Caco-2 (cell line): ENCODE results near the gene MAPT. TPM values are rescaled to one million over a fixed set of nuclear protein-coding genes. Genes with fewer than 3 reads are reported as not detected.

Experiments used
- BruUV-seq: library from RNA; stranded (reverse); fragments of 400-500 nt; replicated peaks from 2 replicates; lab custom pipeline; 2021; lab: Mats Ljungman, UMichigan
- CTCF ChIA-PET: fragments of 300-600 bp; sonication (Branson Sonifier 250); formaldehyde crosslinking; loops from one replicate; lab custom pipeline; 2022; ENCODE audit warnings: antibody characterized with exemption; lab: Charles Lee
- POLR2A ChIA-PET: fragments of 300-600 bp; sonication (Branson Sonifier 250); formaldehyde crosslinking; loops from one replicate; lab custom pipeline; 2022; ENCODE audit warnings: antibody characterized with exemption; lab: Charles Lee
- DNase-seq, 2 experiments: peaks; one replicate each; pipeline versions ENCODE4 v3.0.0 to v3.0.0-alpha.2; 2020 to 2022
- H3K27me3 ChIP-seq: replicated peaks from 2 replicates; pipeline ENCODE4 v1.6.0; 2011; ENCODE audit warnings: low read length; ENCODE audit not compliant: control insufficient read depth, insufficient read depth
- H3K36me3 ChIP-seq: 2 replicates; pipeline ENCODE4 v1.5.1; 2011; ENCODE audit warnings: low read length; ENCODE audit not compliant: control insufficient read depth, insufficient read depth
- H3K4me1 ChIP-seq: fragments of 250-450 bp; sonication (Bioruptor Pico); 2 replicates; pipeline ENCODE4 v1.5.1; 2020; ENCODE audit warnings: mild to moderate bottlenecking
- H3K4me3 ChIP-seq: 2 replicates; pipeline ENCODE4 v1.5.1; 2011; ENCODE audit warnings: low read depth, mild to moderate bottlenecking, control low read depth, low read length
- H3K9me3 ChIP-seq: fragments of 250-450 bp; sonication (Bioruptor Pico); 2 replicates; pipeline ENCODE4 v1.5.1; 2020; ENCODE audit warnings: mild to moderate bottlenecking, moderate library complexity
- H3K27ac Mint-ChIP-seq: one replicate; pipeline ENCODE4 v1.8.0; 2022; ENCODE audit warnings: mixed read lengths; ENCODE audit not compliant: unreplicated experiment
- H3K27me3 Mint-ChIP-seq: one replicate; pipeline ENCODE4 v1.8.0; 2022; ENCODE audit warnings: mixed read lengths; ENCODE audit not compliant: insufficient read depth, unreplicated experiment
- H3K36me3 Mint-ChIP-seq: one replicate; pipeline ENCODE4 v1.8.0; 2022; ENCODE audit warnings: mild to moderate bottlenecking, mixed read lengths; ENCODE audit not compliant: insufficient read depth, unreplicated experiment
- H3K4me1 Mint-ChIP-seq: one replicate; pipeline ENCODE4 v1.8.0; 2022; ENCODE audit warnings: low read depth, mixed read lengths; ENCODE audit not compliant: unreplicated experiment
- H3K4me3 Mint-ChIP-seq: one replicate; pipeline ENCODE4 v1.8.0; 2022; ENCODE audit warnings: mild to moderate bottlenecking, moderate library complexity, mixed read lengths; ENCODE audit not compliant: unreplicated experiment
- H3K9me3 Mint-ChIP-seq: one replicate; pipeline ENCODE4 v1.8.0; 2022; ENCODE audit warnings: mixed read lengths; ENCODE audit not compliant: unreplicated experiment
- intact Hi-C: fragments of 100-400 bp; cut with micrococcal nuclease; formaldehyde crosslinking; loops from one replicate; pipeline ENCODE4 v1.10.0; 2022; ENCODE audit not compliant: unreplicated experiment
- total RNA-seq: library from RNA; stranded (reverse); gene quantifications from 2 replicates; pipeline ENCODE4 v1.2.3, GENCODE V29; 2022
- TF ChIP-seq, protein P1 (sequence below), 2 experiments: fragments of 200-600 bp in 1 of 2; IDR thresholded peaks; 1 replicate in 1 of 2; 2 replicates in 1 of 2; pipeline versions ENCODE4 v1.5.1 to v1.8.0; 2011 to 2022; ENCODE audit warnings: antibody characterized with exemption in 1 of 2, control low read depth in 1 of 2, inconsistent platforms in 1 of 2, low read depth in 1 of 2, low read length in 1 of 2, mild to moderate bottlenecking in 1 of 2, moderate library complexity in 1 of 2; ENCODE audit not compliant: insufficient read depth in 1 of 2, severe bottlenecking in 1 of 2, unreplicated experiment in 1 of 2

MAPT gene
- total RNA-seq, 1 experiment from 2014 or later = 0.95 TPM

- ChIA-PET POLR2A (no interaction called here), CTCF (interaction anchor here (0.7 kb wide), 1 partner anchor 9 kb away, joined by 3 read pairs; no protein-coding TSS in a partner anchor)
- no peaks in the 10 kb centered on the region for H3K27me3 ChIP-seq
- 0 out of 2 replicates have a peak, but pooled peaks cover 8% of the 10 kb centered on the region for H3K4me1 ChIP-seq
- H3K4me3 Mint-ChIP-seq = no peak overlapping the region
- H3K27ac Mint-ChIP-seq = no peak overlapping the region
- no peaks in the 10 kb centered on the region for H3K9me3 Mint-ChIP-seq
- H3K36me3 Mint-ChIP-seq = no peaks in the 10 kb centered on the region
- H3K27me3 Mint-ChIP-seq = no peaks in the 10 kb centered on the region
- H3K36me3 ChIP-seq = no peaks in the 10 kb centered on the region
- TF ChIP-seq, protein P1, sequence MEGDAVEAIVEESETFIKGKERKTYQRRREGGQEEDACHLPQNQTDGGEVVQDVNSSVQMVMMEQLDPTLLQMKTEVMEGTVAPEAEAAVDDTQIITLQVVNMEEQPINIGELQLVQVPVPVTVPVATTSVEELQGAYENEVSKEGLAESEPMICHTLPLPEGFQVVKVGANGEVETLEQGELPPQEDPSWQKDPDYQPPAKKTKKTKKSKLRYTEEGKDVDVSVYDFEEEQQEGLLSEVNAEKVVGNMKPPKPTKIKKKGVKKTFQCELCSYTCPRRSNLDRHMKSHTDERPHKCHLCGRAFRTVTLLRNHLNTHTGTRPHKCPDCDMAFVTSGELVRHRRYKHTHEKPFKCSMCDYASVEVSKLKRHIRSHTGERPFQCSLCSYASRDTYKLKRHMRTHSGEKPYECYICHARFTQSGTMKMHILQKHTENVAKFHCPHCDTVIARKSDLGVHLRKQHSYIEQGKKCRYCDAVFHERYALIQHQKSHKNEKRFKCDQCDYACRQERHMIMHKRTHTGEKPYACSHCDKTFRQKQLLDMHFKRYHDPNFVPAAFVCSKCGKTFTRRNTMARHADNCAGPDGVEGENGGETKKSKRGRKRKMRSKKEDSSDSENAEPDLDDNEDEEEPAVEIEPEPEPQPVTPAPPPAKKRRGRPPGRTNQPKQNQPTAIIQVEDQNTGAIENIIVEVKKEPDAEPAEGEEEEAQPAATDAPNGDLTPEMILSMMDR (IDR thresholded peaks at IDR 0.05; ENCODE audit: insufficient read depth in 1 of 2, low read depth in 1 of 2, low read length in 1 of 2, severe bottlenecking in 1 of 2, unreplicated experiment in 1 of 2) = no peak
- intact Hi-C loops = no loop called here
- no peaks in the 10 kb centered on the region for H3K9me3 ChIP-seq
- no peaks in the 10 kb centered on the region for H3K4me1 Mint-ChIP-seq
- DNase-seq = no peak
- H3K4me3 ChIP-seq = no peak overlapping the region
- no TSS peak for BruUV-seq
Observed at GRCh38 chr17:45979137-45979536, 84.8 kb downstream of the MAPT start.

DNA sequence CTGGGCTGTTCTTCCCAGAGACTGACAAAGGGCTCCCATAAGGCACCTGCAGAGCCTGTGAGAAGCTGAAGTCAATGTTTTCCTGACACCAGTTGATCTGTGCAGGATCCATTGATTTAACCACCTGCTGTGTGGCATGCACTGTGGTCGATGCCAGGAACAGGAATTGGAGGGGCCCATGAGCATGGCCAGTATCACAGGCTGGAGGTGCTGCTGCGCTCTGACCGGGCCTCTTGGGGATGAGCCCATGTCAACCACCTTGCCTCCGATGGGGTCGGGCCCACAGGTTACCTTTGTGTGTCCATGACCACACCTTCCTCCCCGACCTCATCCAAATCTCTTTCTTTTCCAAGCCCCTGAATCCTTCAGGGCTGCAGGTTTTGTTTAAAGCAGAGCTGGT, 86.5 kb downstream of the MAPT start:
- Mint-ChIP-seq H3K4me1 (no peaks in the 10 kb centered on the region), H3K27ac (no peak overlapping the region), H3K9me3 (no peaks in the 10 kb centered on the region), H3K4me3 (no peak overlapping the region), H3K36me3 (no peaks in the 10 kb centered on the region), H3K27me3 (no peaks in the 10 kb centered on the region)
- TF ChIP-seq, protein P1 (IDR thresholded peaks at IDR 0.05; ENCODE audit: insufficient read depth in 1 of 2, low read depth in 1 of 2, low read length in 1 of 2, severe bottlenecking in 1 of 2, unreplicated experiment in 1 of 2) = no peak
- CTCF ChIA-PET = no interaction called here
- no TSS peak for BruUV-seq
- no peak overlapping the region for H3K4me3 ChIP-seq
- no peaks in the 10 kb centered on the region for H3K27me3 ChIP-seq
- POLR2A ChIA-PET = no interaction called here
- intact Hi-C loops = no loop called here
- 0 out of 2 replicates have a peak, but pooled peaks cover 8% of the 10 kb centered on the region for H3K4me1 ChIP-seq
- DNase-seq = no peak
- H3K36me3 ChIP-seq = no peaks in the 10 kb centered on the region
- H3K9me3 ChIP-seq = no peaks in the 10 kb centered on the region

GRCh38 chr17:45981306-45981705, 87.0 kb downstream of the MAPT start:
- H3K4me3 Mint-ChIP-seq = no peak overlapping the region
- no peaks in the 10 kb centered on the region for H3K9me3 Mint-ChIP-seq
- ChIA-PET CTCF (no interaction called here), POLR2A (no interaction called here)
- H3K4me1 Mint-ChIP-seq = no peaks in the 10 kb centered on the region
- H3K4me1 ChIP-seq = 0 out of 2 replicates have a peak, but pooled peaks cover 8% of the 10 kb centered on the region
- H3K36me3 ChIP-seq = no peaks in the 10 kb centered on the region
- H3K36me3 Mint-ChIP-seq = no peaks in the 10 kb centered on the region
- no peaks in the 10 kb centered on the region for H3K27me3 ChIP-seq
- H3K4me3 ChIP-seq = no peak overlapping the region
- DNase-seq = no peak
- intact Hi-C loops = no loop called here
- no peaks in the 10 kb centered on the region for H3K9me3 ChIP-seq
- H3K27ac Mint-ChIP-seq = no peak overlapping the region
- BruUV-seq = no TSS peak
- TF ChIP-seq, protein P1 (IDR thresholded peaks at IDR 0.05; ENCODE audit: insufficient read depth in 1 of 2, low read depth in 1 of 2, low read length in 1 of 2, severe bottlenecking in 1 of 2, unreplicated experiment in 1 of 2) = no peak
- H3K27me3 Mint-ChIP-seq = no peaks in the 10 kb centered on the region
